ENCODE data around the gene NBAS. TPM values are rescaled to one million over a fixed set of nuclear protein-coding genes. Genes with fewer than 3 reads are reported as not detected.

The NBAS gene
- total RNA-seq, 3 donors from 2014 or later (not counting 1 experiment from before 2014, with no cell fraction given): 27.8 to 34.7 (median 29.2) TPM

DNA sequence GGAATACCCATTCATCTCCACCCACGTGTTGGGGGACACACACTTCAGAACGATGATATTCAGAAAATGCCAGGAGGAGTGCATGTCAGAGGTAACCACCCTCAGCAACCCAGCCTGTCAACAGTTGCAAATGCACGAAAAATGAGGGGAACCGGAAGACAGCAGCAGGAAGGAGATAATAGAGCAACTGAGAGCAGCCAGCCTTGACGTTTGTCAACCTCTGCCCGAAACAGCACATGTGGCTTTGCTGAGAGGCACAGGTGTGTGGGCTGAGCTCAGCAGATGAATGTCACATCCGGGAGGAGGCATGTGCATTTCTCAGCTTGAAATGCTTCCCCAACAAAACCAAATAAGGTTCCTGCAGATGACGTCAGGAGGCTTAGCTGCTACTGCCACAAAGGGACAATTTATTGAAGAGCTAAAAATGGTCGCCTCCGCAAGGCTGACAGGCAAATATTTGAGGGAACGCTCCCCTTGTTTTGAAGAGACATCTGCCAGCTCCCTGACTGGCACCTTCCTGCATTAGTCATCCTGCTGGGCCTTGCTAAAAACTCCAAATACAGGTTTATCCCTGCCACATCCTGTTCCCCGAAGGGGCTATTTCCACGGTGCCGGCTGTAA lies 419.0 kb downstream of the NBAS start:
- Mint-ChIP-seq H3K27me3 (ENCODE audit: low read depth in 2 of 2) (no peaks in the 10 kb centered on the region), H3K4me3 (peak overlapping the region; percentile 32), H3K9me3 (no peaks in the 10 kb centered on the region), H3K4me1 (peaks cover 17 to 21% of the 10 kb centered on the region in 2 donors), H3K27ac (peak overlapping the region; percentile 21 to 78), H3K36me3 (no peaks in the 10 kb centered on the region)
- no peaks in the 10 kb centered on the region for H3K36me3 ChIP-seq (ENCODE audit: control insufficient read depth, insufficient read depth, low read length)
- H3K4me3 ChIP-seq (ENCODE audit: low read length): no peak overlapping the region
- peak overlapping the region; percentile 40 for H3K27ac ChIP-seq (ENCODE audit: low read length)
- DNase-seq (peak in 1 of 2 donors; percentile 82), ATAC-seq (peak; percentile 70 to 91 (median 79))
- WGBS (ENCODE audit: insufficient coverage): 3% methylated on average over 12 of the region's 14 CpGs
- intact Hi-C loops (cut with micrococcal nuclease): no loop called here
- no peaks in the 10 kb centered on the region for H3K9me3 ChIP-seq (ENCODE audit: control insufficient read depth, insufficient read depth, low read length)
- no peaks in the 10 kb centered on the region for H3K27me3 ChIP-seq (ENCODE audit: control insufficient read depth, insufficient read depth, low read length)
- peaks cover 8% of the 10 kb centered on the region for H3K4me1 ChIP-seq (ENCODE audit: control insufficient read depth, insufficient read depth, low read length)
- TF ChIP-seq, protein P1, sequence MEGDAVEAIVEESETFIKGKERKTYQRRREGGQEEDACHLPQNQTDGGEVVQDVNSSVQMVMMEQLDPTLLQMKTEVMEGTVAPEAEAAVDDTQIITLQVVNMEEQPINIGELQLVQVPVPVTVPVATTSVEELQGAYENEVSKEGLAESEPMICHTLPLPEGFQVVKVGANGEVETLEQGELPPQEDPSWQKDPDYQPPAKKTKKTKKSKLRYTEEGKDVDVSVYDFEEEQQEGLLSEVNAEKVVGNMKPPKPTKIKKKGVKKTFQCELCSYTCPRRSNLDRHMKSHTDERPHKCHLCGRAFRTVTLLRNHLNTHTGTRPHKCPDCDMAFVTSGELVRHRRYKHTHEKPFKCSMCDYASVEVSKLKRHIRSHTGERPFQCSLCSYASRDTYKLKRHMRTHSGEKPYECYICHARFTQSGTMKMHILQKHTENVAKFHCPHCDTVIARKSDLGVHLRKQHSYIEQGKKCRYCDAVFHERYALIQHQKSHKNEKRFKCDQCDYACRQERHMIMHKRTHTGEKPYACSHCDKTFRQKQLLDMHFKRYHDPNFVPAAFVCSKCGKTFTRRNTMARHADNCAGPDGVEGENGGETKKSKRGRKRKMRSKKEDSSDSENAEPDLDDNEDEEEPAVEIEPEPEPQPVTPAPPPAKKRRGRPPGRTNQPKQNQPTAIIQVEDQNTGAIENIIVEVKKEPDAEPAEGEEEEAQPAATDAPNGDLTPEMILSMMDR (IDR thresholded peaks at IDR 0.05): no peak

DNA sequence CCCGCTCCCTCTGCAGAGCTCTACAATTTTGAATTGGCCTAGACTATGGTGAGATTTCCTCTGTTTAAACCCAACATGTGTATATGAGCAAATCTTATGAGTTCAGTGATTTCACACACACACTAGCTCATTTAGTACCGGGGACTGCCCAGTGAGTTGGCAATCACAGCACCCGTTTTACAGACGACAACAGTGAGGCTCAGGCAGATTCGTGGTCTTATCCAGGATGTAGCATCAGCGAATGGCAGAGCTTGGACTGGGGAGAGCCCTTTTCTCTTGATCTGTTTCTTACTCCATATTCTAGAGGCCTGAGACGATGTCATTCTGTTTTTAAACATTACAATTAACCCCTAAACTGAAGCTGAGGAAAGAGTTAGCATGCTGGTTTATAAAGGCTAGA lies 419.9 kb downstream of the NBAS start:
- Mint-ChIP-seq H3K4me1 (peaks cover 17 to 21% of the 10 kb centered on the region in 2 donors), H3K27me3 (ENCODE audit: low read depth in 2 of 2) (no peaks in the 10 kb centered on the region), H3K27ac (no peak overlapping the region), H3K9me3 (no peaks in the 10 kb centered on the region), H3K36me3 (no peaks in the 10 kb centered on the region), H3K4me3 (no peak overlapping the region)
- no peak overlapping the region for H3K27ac ChIP-seq (ENCODE audit: low read length)
- H3K36me3 ChIP-seq (ENCODE audit: control insufficient read depth, insufficient read depth, low read length): no peaks in the 10 kb centered on the region
- no peak overlapping the region for H3K4me3 ChIP-seq (ENCODE audit: low read length)
- ATAC-seq: peak in 1 of 3 donors; percentile 29
- intact Hi-C loops (cut with micrococcal nuclease): no loop called here
- TF ChIP-seq, protein P1 (IDR thresholded peaks at IDR 0.05): no peak
- no peaks in the 10 kb centered on the region for H3K9me3 ChIP-seq (ENCODE audit: control insufficient read depth, insufficient read depth, low read length)
- WGBS (ENCODE audit: insufficient coverage): 89% methylated on average over 6 of the region's 7 CpGs
- H3K27me3 ChIP-seq (ENCODE audit: control insufficient read depth, insufficient read depth, low read length): no peaks in the 10 kb centered on the region
- no peak for DNase-seq
- peaks cover 8% of the 10 kb centered on the region for H3K4me1 ChIP-seq (ENCODE audit: control insufficient read depth, insufficient read depth, low read length)

GRCh38 chr2:15136639-15137038 lies 424.5 kb downstream of the NBAS start:
- no peak overlapping the region for H3K4me3 ChIP-seq (ENCODE audit: low read length)
- Mint-ChIP-seq H3K9me3 (no peaks in the 10 kb centered on the region), H3K4me1 (peaks cover under 1 to 4% of the 10 kb centered on the region in 2 donors), H3K27me3 (ENCODE audit: low read depth in 2 of 2) (no peaks in the 10 kb centered on the region), H3K27ac (no peak overlapping the region), H3K36me3 (no peaks in the 10 kb centered on the region), H3K4me3 (no peak overlapping the region)
- DNase-seq: no peak
- TF ChIP-seq, protein P1 (IDR thresholded peaks at IDR 0.05): no peak
- H3K27me3 ChIP-seq (ENCODE audit: control insufficient read depth, insufficient read depth, low read length): no peaks in the 10 kb centered on the region
- no peak for ATAC-seq
- H3K4me1 ChIP-seq (ENCODE audit: control insufficient read depth, insufficient read depth, low read length): no peaks in the 10 kb centered on the region
- H3K9me3 ChIP-seq (ENCODE audit: control insufficient read depth, insufficient read depth, low read length): no peaks in the 10 kb centered on the region
- intact Hi-C loops (cut with micrococcal nuclease): no loop called here
- no peak overlapping the region for H3K27ac ChIP-seq (ENCODE audit: low read length)
- no peaks in the 10 kb centered on the region for H3K36me3 ChIP-seq (ENCODE audit: control insufficient read depth, insufficient read depth, low read length)
- WGBS (ENCODE audit: insufficient coverage): 88% methylated on average over 6 of the region's 6 CpGs

- no peaks in the 10 kb centered on the region for H3K36me3 Mint-ChIP-seq
- H3K4me1 ChIP-seq (ENCODE audit: control insufficient read depth, insufficient read depth, low read length): no peaks in the 10 kb centered on the region
- H3K36me3 ChIP-seq (ENCODE audit: control insufficient read depth, insufficient read depth, low read length): no peaks in the 10 kb centered on the region
- no peak overlapping the region for H3K27ac ChIP-seq (ENCODE audit: low read length)
- TF ChIP-seq, protein P1 (IDR thresholded peaks at IDR 0.05): no peak
- no peak for ATAC-seq
- no peak overlapping the region for H3K4me3 Mint-ChIP-seq
- no peaks in the 10 kb centered on the region for H3K4me1 Mint-ChIP-seq
- no peaks in the 10 kb centered on the region for H3K9me3 Mint-ChIP-seq
- no peaks in the 10 kb centered on the region for H3K27me3 Mint-ChIP-seq (ENCODE audit: low read depth in 2 of 2)
- no peak for DNase-seq
- H3K27ac Mint-ChIP-seq: no peak overlapping the region
- no peaks in the 10 kb centered on the region for H3K9me3 ChIP-seq (ENCODE audit: control insufficient read depth, insufficient read depth, low read length)
- 93% methylated on average over 2 of the region's 3 CpGs for WGBS (ENCODE audit: insufficient coverage)
- no peaks in the 10 kb centered on the region for H3K27me3 ChIP-seq (ENCODE audit: control insufficient read depth, insufficient read depth, low read length)
- no peak overlapping the region for H3K4me3 ChIP-seq (ENCODE audit: low read length)
- intact Hi-C loops (cut with micrococcal nuclease): no loop called here
Observed at GRCh38 chr2:15134957-15135356, 426.2 kb downstream of the NBAS start.

All from natural killer cell (primary cell).